GM23338 (cell line): ENCODE results near the gene LINGO1. TPM values are rescaled to one million over a fixed set of nuclear protein-coding genes. Genes with fewer than 3 reads are reported as not detected.

ENCODE experiments used
- ATAC-seq: fragments of 200-7000 bp; cut with Tn5 transposase; 3 replicates; pipeline ENCODE4 v1.9.1; 2020
- DNase-seq: peaks from one replicate; pipeline ENCODE4 v3.0.0-alpha.2; 2015; ENCODE audit warnings: low spot score
- H2AFZ ChIP-seq: fragments of 200-600 bp; sonication (generic); 2 replicates; pipeline ENCODE4 v1.8.0; 2016; ENCODE audit warnings: antibody characterized with exemption, mild to moderate bottlenecking, moderate library complexity
- H3F3A ChIP-seq: fragments of 200-600 bp; sonication (generic); replicated peaks from 2 replicates; pipeline ENCODE4 v1.8.0; 2017; ENCODE audit warnings: antibody characterized with exemption, mixed run types, low read depth
- H3K27ac ChIP-seq: fragments of 200-600 bp; sonication (generic); 2 replicates; pipeline ENCODE4 v1.6.1; 2016; ENCODE audit warnings: low read depth
- H3K27me3 ChIP-seq: fragments of 200-600 bp; sonication (generic); 2 replicates; pipeline ENCODE4 v1.8.0; 2016; ENCODE audit warnings: mild to moderate bottlenecking, mixed run types, moderate library complexity; ENCODE audit not compliant: insufficient read depth
- H3K36me3 ChIP-seq: fragments of 200-600 bp; sonication (generic); 2 replicates; pipeline ENCODE4 v1.8.0; 2016; ENCODE audit warnings: mild to moderate bottlenecking; ENCODE audit not compliant: insufficient read depth
- H3K4me1 ChIP-seq: fragments of 200-600 bp; sonication (generic); 2 replicates; pipeline ENCODE4 v1.8.0; 2016; ENCODE audit warnings: mild to moderate bottlenecking, moderate library complexity; ENCODE audit not compliant: insufficient read depth
- H3K4me2 ChIP-seq: fragments of 200-600 bp; sonication (generic); 2 replicates; pipeline ENCODE4 v1.7.1; 2017; ENCODE audit warnings: mixed run types
- H3K4me3 ChIP-seq: fragments of 200-600 bp; sonication (generic); 2 replicates; pipeline ENCODE4 v1.6.1; 2016; ENCODE audit warnings: mixed run types
- H3K79me2 ChIP-seq: fragments of 200-600 bp; sonication (generic); replicated peaks from 2 replicates; pipeline ENCODE4 v1.8.0; 2017; ENCODE audit warnings: mild to moderate bottlenecking; ENCODE audit not compliant: insufficient read depth
- H3K9me2 ChIP-seq: fragments of 200-600 bp; sonication (generic); 2 replicates; pipeline ENCODE4 v1.8.0; 2017; ENCODE audit not compliant: insufficient read depth
- H4K20me1 ChIP-seq: fragments of 200-600 bp; sonication (generic); replicated peaks from 2 replicates; pipeline ENCODE4 v1.8.0; 2017; ENCODE audit warnings: mild to moderate bottlenecking; ENCODE audit not compliant: insufficient read depth
- H3K27ac Mint-ChIP-seq: 2 replicates; pipeline ENCODE4 v1.8.0; 2020; ENCODE audit warnings: inconsistent platforms, mild to moderate bottlenecking, moderate library complexity, mixed read lengths
- H3K27me3 Mint-ChIP-seq: 3 replicates; pipeline ENCODE4 v1.8.0; 2022; ENCODE audit warnings: low read depth, mild to moderate bottlenecking, moderate library complexity, mixed read lengths, inconsistent platforms; ENCODE audit not compliant: insufficient read depth, poor library complexity
- H3K36me3 Mint-ChIP-seq: 3 replicates; pipeline ENCODE4 v1.8.0; 2021; ENCODE audit warnings: low read depth, mild to moderate bottlenecking, inconsistent platforms, moderate library complexity, mixed read lengths
- H3K4me1 Mint-ChIP-seq: 3 replicates; pipeline ENCODE4 v1.8.0; 2020; ENCODE audit warnings: mild to moderate bottlenecking, inconsistent platforms, mixed read lengths
- H3K4me3 Mint-ChIP-seq: 3 replicates; pipeline ENCODE4 v1.8.0; 2021; ENCODE audit warnings: moderate library complexity, mild to moderate bottlenecking, inconsistent platforms, mixed read lengths
- H3K9me3 Mint-ChIP-seq: 3 replicates; pipeline ENCODE4 v1.8.0; 2020; ENCODE audit warnings: moderate library complexity, mild to moderate bottlenecking, inconsistent platforms, mixed read lengths
- CREB1 ChIP-seq: fragments of 250-450 bp; sonication (Bioruptor Pico); IDR thresholded peaks from 2 replicates; pipeline ENCODE4 v1.5.0; 2020; ENCODE audit warnings: low read depth, mild to moderate bottlenecking, moderate library complexity
- CTCF ChIP-seq, 2 experiments: fragments of 200-600 bp in 1 of 2; sonication (generic) in 1 of 2; conservative IDR thresholded peaks; 2 replicates each; pipeline versions ENCODE4 v1.5.1 to v1.6.1; 2016 to 2017; ENCODE audit warnings: antibody characterized with exemption in 2 of 2, low read depth in 2 of 2, mild to moderate bottlenecking in 2 of 2, moderate library complexity in 1 of 2
- ETS1 ChIP-seq: IDR thresholded peaks from 2 replicates; pipeline ENCODE4 v1.6.1; 2016; ENCODE audit warnings: antibody characterized with exemption
- EZH2 ChIP-seq: fragments of 200-600 bp; sonication (generic); IDR thresholded peaks from one replicate; pipeline ENCODE4 v1.8.0; 2017; ENCODE audit warnings: antibody characterized with exemption, mild to moderate bottlenecking, low read depth; ENCODE audit not compliant: unreplicated experiment
- EZH2phosphoT487 ChIP-seq: fragments of 200-600 bp; sonication (generic); IDR thresholded peaks from one replicate; pipeline ENCODE4 v1.8.1; 2018; ENCODE audit warnings: antibody characterized with exemption; ENCODE audit not compliant: unreplicated experiment
- NANOG ChIP-seq: IDR thresholded peaks from 2 replicates; pipeline ENCODE4 v1.6.1; 2016; ENCODE audit warnings: antibody characterized with exemption, borderline replicate concordance
- REST ChIP-seq: IDR thresholded peaks from one replicate; pipeline ENCODE4 v1.6.1; 2018; ENCODE audit warnings: antibody characterized with exemption; ENCODE audit not compliant: unreplicated experiment
- STAT1 ChIP-seq: IDR thresholded peaks from one replicate; pipeline ENCODE4 v1.6.1; 2016; ENCODE audit warnings: antibody characterized with exemption; ENCODE audit not compliant: unreplicated experiment
- ZNF331 ChIP-seq: fragments of 250-450 bp; sonication (Bioruptor Pico); IDR thresholded peaks from 2 replicates; pipeline ENCODE4 v1.5.0; 2020; ENCODE audit warnings: low read depth, mild to moderate bottlenecking, moderate library complexity
- polyA plus RNA-seq: library from polyadenylated mRNA; unstranded; fragments of >200 nt; fragmentation: Nextera tagmentation; extraction: Ambion mirVana; gene quantifications from 2 replicates; pipeline ENCODE4 v1.2.1, GENCODE V29; 2016
- total RNA-seq: library from RNA; depleted of rRNA; stranded (reverse); fragments of >200 nt; shearing (Covaris generic); gene quantifications from 2 replicates; pipeline ENCODE4 v1.2.3, GENCODE V29; 2014

LINGO1 gene
- total and polyA plus RNA-seq, 2 experiments from 2014 or later: 16.9 to 63.1 TPM

- Mint-ChIP-seq H3K4me1 (peaks cover 34% of the 10 kb centered on the region), H3K36me3 (no peaks in the 10 kb centered on the region), H3K27ac (no peak overlapping the region), H3K9me3 (no peaks in the 10 kb centered on the region), H3K4me3 (no peak overlapping the region), H3K27me3 (peaks cover 2% of the 10 kb centered on the region)
- peak overlapping the region; percentile 72; the same call in 1 of the 2 replicates for H2AFZ ChIP-seq
- TF ChIP-seq ETS1 (no peak), CTCF (conservative IDR thresholded peaks at IDR 0.05; ENCODE audit: low read depth in 2 of 2) (no peak), EZH2 (no peak), NANOG (no peak), REST (no peak), CREB1 (CRISPR knock-in tag) (no peak)
- H4K20me1 ChIP-seq: no peaks in the 10 kb centered on the region
- 0 out of 2 replicates have a peak, but pooled peaks cover 7% of the 10 kb centered on the region for H3F3A ChIP-seq
- H3K4me1 ChIP-seq: peaks cover 15% of the 10 kb centered on the region
- no peak for DNase-seq
- H3K27ac ChIP-seq: no peak overlapping the region
- no peaks in the 10 kb centered on the region for H3K36me3 ChIP-seq
- no peaks in the 10 kb centered on the region for H3K9me2 ChIP-seq
- H3K27me3 ChIP-seq: no peaks in the 10 kb centered on the region
- H3K4me3 ChIP-seq: no peak overlapping the region
- no peak for ATAC-seq
- H3K79me2 ChIP-seq: no peaks in the 10 kb centered on the region
- H3K4me2 ChIP-seq: no peak overlapping the region
These were observed 67.8 kb downstream of the LINGO1 start for GRCh38 chr15:77564938-77565337.

- Histone ChIP-seq H3K36me3 (no peaks in the 10 kb centered on the region), H3K27me3 (no peaks in the 10 kb centered on the region), H2AFZ (no peak overlapping the region), H3K9me2 (no peaks in the 10 kb centered on the region), H3K4me1 (peaks cover 9% of the 10 kb centered on the region), H3F3A (0 out of 2 replicates have a peak, but pooled peaks cover 6% of the 10 kb centered on the region), H3K27ac (no peak overlapping the region), H4K20me1 (no peaks in the 10 kb centered on the region), H3K79me2 (no peaks in the 10 kb centered on the region), H3K4me2 (no peak overlapping the region), H3K4me3 (no peak overlapping the region)
- no peak overlapping the region for H3K27ac Mint-ChIP-seq
- ATAC-seq: no peak
- H3K4me1 Mint-ChIP-seq: peaks cover 28% of the 10 kb centered on the region
- H3K4me3 Mint-ChIP-seq: no peak overlapping the region
- no peaks in the 10 kb centered on the region for H3K9me3 Mint-ChIP-seq
- no peaks in the 10 kb centered on the region for H3K36me3 Mint-ChIP-seq
- H3K27me3 Mint-ChIP-seq: peaks cover 2% of the 10 kb centered on the region
- no peak for DNase-seq
- TF ChIP-seq CREB1 (CRISPR knock-in tag) (no peak), STAT1 (no peak), NANOG (no peak), ZNF331 (no peak), EZH2 (no peak), EZH2phosphoT487 (no peak), ETS1 (no peak)
These were observed 68.4 kb downstream of the LINGO1 start for GRCh38 chr15:77564341-77564740.
